Head of caudate nucleus (tissue), 42 donors: Measurements from ENCODE around the gene SHROOM3.

Experiments
- DNase-seq, 42 donors: peaks; one replicate each; pipeline versions ENCODE4 v3.0.0 to v3.0.0-alpha.2; 2020 to 2021; ENCODE audit warnings: mixed read lengths in 7 of 42
- intact Hi-C: fragments of 100-400 bp; cut with DNase I; formaldehyde crosslinking; loops from one replicate; pipeline ENCODE4 v1.15.0; 2022

Gene SHROOM3

DNA sequence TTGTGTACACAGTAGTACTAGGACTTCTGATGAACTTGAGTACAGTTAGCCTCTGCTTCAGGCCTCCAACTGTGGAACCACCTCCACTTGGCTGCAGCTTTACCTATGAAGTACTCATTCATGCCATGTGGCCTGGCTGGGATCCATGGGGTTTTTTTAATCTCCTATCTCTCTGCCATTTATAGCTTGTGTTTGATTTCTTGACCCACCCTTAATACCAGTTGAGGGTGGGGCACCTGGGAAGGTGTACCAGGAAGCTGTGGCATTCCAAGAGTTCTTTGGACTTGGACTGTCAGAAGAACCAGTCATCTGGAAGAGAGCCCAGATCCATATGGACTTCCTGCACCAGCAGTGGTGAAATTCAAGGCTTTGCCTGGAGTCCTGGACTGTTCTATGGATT is 230.1 kb downstream of the SHROOM3 start:
- intact Hi-C loops, result no loop called here
- no peak for DNase-seq

- DNase-seq, result no peak
These were observed 230.7 kb downstream of the SHROOM3 start for GRCh38 chr4:76665721-76666120.

DNA sequence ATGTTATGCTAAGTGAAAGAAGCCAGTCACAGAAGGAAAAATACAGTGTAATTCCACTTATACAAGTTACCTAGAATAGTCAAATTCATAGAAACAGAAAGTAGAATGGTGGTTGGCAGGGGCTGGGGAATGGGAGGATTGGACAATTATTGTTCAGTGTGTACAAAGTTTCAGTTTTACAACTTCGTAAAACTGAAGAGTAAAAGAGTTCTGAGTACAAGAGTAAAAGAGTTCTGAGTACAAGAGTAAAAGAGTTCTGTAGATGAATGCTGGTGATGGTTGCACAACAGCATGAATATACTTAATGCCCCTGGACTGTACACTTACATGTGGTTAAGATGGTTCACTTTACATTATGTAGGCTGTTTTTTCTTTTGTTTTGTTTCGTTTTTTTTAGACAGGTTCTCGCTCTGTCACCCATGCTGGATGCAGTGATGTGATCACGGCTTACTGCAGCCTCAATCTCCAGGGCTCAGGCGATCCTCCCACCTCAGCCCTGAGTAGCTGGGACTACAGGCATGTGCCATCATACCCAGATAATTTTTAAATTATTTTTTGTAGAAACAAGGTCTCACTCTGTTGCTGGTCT is 232.0 kb downstream of the SHROOM3 start:
- DNase-seq, result no peak

More at GRCh38 chr4:76665721-76666120, 230.7 kb downstream of the SHROOM3 start:
- intact Hi-C loops, result no loop called here

DNA sequence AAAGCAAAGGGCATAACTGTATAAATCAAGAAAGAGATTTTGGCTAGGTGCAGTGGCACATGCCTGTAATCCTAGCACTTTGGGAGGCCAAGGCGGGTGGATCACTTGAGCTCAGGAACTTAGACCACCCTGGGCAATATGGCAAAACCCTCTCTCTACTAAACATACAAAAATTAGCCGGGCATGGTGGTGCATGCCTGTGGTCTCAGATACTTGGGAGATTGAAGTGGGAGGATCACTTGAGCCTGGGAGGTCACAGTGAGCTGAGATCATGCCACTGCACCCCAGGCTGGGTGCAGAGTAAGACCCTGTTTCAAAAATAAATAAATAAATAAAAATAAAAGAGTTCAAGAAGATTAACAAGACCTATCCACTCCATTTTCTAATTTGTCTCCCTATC is 235.6 kb downstream of the SHROOM3 start:
- intact Hi-C loops, result no loop called here
- no peak for DNase-seq

More for the DNA sequence above, 232.0 kb downstream of the SHROOM3 start:
- intact Hi-C loops, result no loop called here

GRCh38 chr4:76673362-76673761 is 238.3 kb downstream of the SHROOM3 start:
- intact Hi-C loops, result no loop called here
- DNase-seq, result no peak

DNA sequence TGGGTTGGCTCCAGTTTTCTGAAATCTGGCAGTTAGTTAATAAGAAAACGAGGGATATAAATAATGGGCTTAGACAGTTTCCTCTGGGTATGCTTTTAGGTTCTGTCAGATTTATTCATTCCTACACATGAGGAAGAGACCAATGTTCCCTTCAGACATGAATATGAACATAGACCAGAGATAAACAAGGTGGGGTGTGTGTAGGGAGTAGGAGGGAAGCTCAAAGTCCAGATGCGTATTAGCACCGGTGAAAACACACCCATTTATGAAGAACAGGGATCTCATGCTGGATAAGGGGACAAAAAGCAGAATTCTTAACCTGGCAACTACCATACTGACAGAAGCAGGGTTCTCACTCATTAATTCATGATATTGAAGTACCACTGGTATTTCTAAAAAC is 240.0 kb downstream of the SHROOM3 start:
- no peak for DNase-seq
- intact Hi-C loops, result no loop called here

DNA sequence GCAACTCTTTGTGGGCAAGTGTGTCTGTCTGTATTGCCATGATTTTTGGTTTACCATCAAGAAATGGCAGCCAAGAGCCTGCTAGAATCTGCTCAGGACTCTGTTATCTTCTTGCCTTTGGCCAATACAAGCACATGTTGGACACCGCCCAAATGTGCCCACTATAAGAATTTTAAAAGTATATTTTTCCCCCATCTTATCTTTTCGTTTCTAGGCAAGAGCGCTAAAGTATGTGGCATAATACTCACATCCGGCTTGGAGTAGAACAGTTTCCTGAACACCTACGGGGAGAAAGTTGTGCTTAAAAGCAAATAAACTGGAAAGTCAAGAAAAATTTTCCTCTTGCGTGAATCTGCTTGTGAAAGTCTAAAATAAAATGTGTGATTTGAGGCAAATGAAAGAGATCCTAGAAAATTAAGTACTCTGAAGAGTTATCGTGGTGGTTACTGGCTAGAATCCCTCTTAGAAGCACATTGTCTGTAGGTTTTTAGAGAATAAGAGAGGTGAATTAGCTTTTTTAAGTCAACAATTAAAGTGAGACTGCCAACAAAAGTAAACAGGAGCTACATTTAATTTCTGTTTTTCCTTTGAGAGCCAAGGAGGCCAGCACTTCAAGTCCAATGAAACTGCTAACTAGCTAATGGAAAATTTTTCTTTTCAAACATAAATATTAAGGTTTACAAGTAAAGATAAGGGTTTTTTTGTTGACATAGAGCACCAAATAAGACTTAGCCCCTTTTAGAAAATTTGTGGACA is 242.7 kb downstream of the SHROOM3 start:
- DNase-seq, result no peak
- intact Hi-C loops, result no loop called here

GRCh38 chr4:76679691-76680090 is 244.7 kb downstream of the SHROOM3 start:
- intact Hi-C loops, result no loop called here
- no peak for DNase-seq

DNA sequence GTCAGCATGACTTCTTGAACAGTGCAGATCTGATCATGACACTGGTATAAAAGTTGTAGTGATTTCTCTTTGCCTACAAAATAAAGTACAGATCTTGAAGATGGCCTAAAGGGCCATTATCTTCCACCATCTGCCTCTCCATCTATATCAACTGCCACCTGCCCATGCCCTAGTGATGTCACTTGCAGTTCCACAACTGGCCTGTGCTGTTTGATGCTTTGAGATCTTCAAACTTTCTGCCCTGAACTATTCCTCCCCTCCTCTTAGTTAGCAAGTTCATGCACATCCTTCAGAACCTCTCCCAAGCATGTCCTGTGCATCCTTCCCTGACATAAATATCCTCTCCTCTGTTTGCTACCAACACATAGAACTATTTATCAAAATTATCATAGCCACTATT is 245.9 kb downstream of the SHROOM3 start:
- DNase-seq, result no peak
- intact Hi-C loops, result no loop called here

DNA sequence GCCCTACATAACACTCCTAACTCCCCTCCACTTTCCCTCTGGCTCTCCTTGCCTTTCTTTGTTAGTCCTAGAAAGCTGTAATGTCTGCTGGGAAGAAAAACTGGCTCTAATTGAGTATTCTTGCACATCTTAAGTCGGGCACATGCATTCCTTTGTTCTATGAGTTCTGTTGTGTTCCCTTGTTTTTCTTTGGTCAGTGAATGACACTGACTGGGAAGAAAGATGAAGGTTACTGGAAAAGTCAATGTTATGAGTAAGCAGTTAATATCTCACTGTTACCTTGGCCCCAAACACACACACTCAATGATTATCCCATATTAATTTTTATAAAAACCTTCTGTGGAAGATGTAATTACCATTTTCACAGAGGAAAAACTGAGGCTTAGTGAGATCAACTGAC is 247.0 kb downstream of the SHROOM3 start:
- intact Hi-C loops, result no loop called here
- no peak for DNase-seq

DNA sequence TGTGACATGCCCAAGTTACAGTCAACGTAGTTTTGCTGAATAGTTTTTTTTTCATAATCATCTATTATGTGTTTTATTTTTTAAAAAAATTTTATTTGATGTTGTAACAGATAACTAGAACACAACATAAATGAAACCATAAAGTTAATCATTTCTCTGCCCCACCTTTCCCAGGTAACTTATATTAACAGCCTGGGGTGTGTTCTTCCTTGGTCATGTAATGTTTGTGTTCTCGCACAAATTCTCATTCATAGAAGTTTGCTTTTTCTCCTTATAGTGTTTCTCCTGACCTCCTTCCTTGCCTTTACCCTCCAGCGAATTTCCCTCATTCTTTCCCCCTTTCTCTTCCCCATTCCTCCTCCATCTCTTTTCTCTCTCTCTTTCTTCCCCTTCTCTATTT is 248.1 kb downstream of the SHROOM3 start:
- intact Hi-C loops, result no loop called here
- no peak for DNase-seq

DNA sequence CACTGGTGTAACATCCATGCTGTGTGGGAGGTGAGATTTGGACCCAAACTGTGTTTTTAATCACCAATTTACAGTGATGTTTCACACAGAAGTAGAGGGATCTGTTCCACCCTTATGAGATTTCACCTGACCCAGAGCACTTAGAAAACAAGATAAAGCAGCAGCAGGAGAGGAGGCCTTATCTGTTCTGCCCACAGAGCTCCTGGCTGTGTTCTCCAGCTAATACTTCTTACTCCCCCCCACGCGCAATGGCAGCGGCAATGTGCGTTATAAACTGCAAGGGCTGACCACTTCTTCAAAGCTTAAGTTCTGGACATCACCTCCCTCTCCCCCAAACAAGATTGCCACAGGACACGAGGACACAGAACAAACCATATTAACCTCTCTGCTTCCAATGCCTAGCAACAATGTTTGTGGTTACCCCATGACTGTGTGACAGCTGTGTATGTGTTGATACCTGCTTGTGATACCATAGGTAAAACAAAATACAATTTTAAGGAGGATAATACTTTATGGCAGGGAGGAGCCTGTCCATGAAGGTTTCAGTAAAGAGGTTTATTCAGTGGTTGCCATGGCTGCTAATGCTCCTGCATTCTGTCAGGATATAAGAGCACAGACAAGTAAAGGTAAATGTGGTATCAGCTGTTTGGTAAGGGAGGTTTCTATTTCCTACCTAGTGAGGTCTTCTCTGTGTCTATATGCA is 252.9 kb downstream of the SHROOM3 start:
- DNase-seq, result no peak

DNA sequence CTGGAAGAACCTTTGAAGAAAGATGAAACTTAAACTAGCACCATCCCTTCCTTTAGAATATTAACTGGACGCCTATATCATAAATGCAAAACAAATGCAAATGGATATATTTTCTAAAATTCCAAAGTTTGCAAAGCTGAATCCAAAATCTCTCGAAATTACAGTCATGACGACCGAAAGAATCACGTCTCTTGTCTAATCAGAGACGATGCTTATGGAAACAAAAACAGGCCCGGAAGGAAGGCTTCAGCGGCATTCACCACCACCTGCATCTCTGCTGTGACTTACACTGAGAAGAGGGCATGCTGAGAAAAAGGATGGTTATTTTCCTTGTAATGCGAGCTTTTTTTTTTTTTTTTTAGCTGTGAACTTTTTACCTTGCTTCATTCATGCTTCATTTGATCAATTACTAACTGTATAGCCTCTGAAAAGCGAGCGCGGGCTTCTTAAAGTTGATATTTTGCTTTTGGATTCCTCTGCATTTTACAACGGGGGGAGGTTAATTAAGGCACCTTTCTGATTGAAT is 253.7 kb downstream of the SHROOM3 start:
- no peak for DNase-seq
- intact Hi-C loops, result no loop called here

More for the DNA sequence above, 252.9 kb downstream of the SHROOM3 start:
- intact Hi-C loops, result no loop called here

DNA sequence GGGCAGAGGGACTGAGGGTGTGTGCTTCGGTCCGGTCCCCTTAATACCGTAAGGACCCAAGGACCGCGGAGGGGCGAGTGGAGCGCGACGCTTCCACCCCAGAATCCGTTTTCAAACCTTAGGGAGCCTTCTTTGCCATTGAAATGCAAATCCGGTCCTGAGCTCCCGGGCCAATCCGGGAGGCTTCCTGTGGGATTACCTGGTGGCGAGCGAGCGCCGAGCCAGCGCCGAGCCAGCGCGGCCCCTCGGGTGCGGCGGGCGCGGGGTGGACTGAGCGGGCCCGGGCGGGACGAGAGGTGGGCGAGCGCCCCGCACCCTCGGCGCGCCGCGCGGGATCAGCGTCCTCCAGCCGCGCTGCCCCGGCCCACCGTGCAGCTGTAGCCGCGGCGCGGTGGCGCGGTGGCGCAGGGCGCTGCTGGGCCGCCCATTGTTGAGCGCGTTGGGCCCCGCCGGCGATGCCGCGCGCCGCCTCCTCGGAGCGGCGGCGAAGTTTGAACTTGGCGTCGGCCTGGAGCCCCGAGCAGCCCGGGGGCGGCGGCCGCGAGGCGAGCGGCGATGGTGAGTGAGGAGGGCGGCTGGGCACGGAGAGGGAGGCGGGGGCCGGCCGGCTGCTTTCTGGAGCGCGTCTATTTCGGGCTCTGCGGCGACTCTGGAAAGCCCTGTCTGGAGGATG is 254.3 kb downstream of the SHROOM3 start:
- intact Hi-C loops, result no loop called here
- DNase-seq, result peak in 24 of 42 donors; percentile 4 to 51 (median 18)

GRCh38 chr4:76690011-76690905 is 255.2 kb downstream of the SHROOM3 start:
- no peak for DNase-seq
- intact Hi-C loops, result no loop called here

- DNase-seq, result no peak
- intact Hi-C loops, result no loop called here
These were observed 255.9 kb downstream of the SHROOM3 start for GRCh38 chr4:76690906-76691275.

GRCh38 chr4:76691807-76692582 is 257.0 kb downstream of the SHROOM3 start:
- intact Hi-C loops, result no loop called here
- no peak for DNase-seq

DNA sequence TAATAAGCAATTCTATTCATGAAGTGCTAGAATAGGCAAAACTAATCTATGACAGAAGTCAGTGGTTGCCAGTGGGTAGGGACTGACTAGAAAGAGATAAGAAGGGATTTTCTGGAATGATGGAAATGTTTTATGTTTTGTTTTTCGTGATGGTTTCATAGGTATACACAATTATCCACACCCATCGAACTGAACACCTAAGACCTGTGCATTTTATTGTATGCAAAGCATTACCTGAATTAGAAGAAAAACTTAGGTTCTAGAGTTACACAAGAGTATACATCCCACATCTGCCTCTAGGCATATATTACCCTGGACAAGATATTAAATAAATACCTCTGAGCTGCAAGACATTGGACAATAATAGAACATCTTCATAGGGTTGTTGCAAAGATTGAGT is 257.7 kb downstream of the SHROOM3 start:
- no peak for DNase-seq
- intact Hi-C loops, result no loop called here
